Ishikawa (cell line): ENCODE results near the gene ITGAX.

Experiments
- CEBPB ChIP-seq: IDR thresholded peaks from 2 replicates; pipeline ENCODE4 v1.6.1; 2012
- CREB1 ChIP-seq: IDR thresholded peaks from 2 replicates; pipeline ENCODE4 v1.6.1; 2012; ENCODE audit warnings: low read depth
- EGR1 ChIP-seq: IDR thresholded peaks from 2 replicates; pipeline ENCODE4 v1.6.1; 2012
- EP300 ChIP-seq: IDR thresholded peaks from 2 replicates; pipeline ENCODE4 v1.6.1; 2012; ENCODE audit warnings: borderline replicate concordance
- FOXM1 ChIP-seq: IDR thresholded peaks from 2 replicates; pipeline ENCODE4 v1.6.1; 2012; ENCODE audit warnings: low read depth, borderline replicate concordance
- RAD21 ChIP-seq: IDR thresholded peaks from 2 replicates; pipeline ENCODE4 v1.6.1; 2012; ENCODE audit warnings: low read depth
- TAF1 ChIP-seq: IDR thresholded peaks from 2 replicates; pipeline ENCODE4 v1.6.1; 2012; ENCODE audit warnings: low read depth, mild to moderate bottlenecking
- TCF12 ChIP-seq: IDR thresholded peaks from 2 replicates; pipeline ENCODE4 v1.6.1; 2012; ENCODE audit warnings: low read depth
- USF1 ChIP-seq: IDR thresholded peaks from 2 replicates; pipeline ENCODE4 v1.6.1; 2012
- YY1 ChIP-seq: IDR thresholded peaks from 2 replicates; pipeline ENCODE4 v1.6.1; 2012; ENCODE audit warnings: low read depth
- TF ChIP-seq, protein P1 (sequence below): IDR thresholded peaks from 2 replicates; pipeline ENCODE4 v1.6.1; 2012; ENCODE audit warnings: low read depth, mild to moderate bottlenecking
- TF ChIP-seq, protein P2 (sequence below): IDR thresholded peaks from 2 replicates; pipeline ENCODE4 v1.6.1; 2012

DNA sequence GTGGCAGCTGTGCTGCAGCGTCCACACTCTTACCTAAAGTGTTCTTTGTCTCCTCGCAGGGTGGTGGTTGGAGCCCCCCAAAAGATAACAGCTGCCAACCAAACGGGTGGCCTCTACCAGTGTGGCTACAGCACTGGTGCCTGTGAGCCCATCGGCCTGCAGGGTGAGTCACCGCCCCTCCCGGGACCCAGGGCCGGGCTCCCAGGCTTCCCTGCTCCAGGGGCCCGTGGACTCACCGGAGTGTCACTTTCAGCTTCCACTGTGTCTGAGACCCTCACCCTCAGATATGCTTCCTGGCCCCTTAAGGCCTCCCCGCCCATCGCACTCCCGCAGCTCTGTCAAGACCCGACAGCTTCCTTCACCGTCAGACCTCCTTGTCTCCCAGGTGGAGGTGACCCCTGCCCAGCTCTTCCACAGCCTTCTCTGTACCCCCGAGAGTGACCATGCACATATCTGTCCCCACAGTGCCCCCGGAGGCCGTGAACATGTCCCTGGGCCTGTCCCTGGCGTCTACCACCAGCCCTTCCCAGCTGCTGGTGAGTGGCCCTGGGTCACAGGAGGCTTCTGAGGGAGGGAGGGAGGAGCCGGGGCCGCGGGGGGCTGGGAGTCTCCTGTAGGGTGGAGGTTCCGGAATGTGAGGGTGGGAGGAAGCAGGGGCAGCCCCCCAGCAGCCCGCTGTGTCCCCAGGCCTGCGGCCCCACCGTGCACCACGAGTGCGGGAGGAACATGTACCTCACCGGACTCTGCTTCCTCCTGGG lies 1.8 kb downstream of the ITGAX start:
- TF ChIP-seq, protein P1, sequence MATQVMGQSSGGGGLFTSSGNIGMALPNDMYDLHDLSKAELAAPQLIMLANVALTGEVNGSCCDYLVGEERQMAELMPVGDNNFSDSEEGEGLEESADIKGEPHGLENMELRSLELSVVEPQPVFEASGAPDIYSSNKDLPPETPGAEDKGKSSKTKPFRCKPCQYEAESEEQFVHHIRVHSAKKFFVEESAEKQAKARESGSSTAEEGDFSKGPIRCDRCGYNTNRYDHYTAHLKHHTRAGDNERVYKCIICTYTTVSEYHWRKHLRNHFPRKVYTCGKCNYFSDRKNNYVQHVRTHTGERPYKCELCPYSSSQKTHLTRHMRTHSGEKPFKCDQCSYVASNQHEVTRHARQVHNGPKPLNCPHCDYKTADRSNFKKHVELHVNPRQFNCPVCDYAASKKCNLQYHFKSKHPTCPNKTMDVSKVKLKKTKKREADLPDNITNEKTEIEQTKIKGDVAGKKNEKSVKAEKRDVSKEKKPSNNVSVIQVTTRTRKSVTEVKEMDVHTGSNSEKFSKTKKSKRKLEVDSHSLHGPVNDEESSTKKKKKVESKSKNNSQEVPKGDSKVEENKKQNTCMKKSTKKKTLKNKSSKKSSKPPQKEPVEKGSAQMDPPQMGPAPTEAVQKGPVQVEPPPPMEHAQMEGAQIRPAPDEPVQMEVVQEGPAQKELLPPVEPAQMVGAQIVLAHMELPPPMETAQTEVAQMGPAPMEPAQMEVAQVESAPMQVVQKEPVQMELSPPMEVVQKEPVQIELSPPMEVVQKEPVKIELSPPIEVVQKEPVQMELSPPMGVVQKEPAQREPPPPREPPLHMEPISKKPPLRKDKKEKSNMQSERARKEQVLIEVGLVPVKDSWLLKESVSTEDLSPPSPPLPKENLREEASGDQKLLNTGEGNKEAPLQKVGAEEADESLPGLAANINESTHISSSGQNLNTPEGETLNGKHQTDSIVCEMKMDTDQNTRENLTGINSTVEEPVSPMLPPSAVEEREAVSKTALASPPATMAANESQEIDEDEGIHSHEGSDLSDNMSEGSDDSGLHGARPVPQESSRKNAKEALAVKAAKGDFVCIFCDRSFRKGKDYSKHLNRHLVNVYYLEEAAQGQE: no peak
- TF ChIP-seq TAF1: no peak
- no peak for TF ChIP-seq EP300
- TF ChIP-seq RAD21: no peak
- TF ChIP-seq CREB1: no peak
- no peak for TF ChIP-seq EGR1
- TF ChIP-seq CEBPB: no peak
- TF ChIP-seq, protein P2, sequence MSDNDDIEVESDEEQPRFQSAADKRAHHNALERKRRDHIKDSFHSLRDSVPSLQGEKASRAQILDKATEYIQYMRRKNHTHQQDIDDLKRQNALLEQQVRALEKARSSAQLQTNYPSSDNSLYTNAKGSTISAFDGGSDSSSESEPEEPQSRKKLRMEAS: no peak
- TF ChIP-seq TCF12: no peak
- no peak for TF ChIP-seq FOXM1
- no peak for TF ChIP-seq YY1
- no peak for TF ChIP-seq USF1
